Measurements from ENCODE around the gene TMUB1.

Gene TMUB1

DNA sequence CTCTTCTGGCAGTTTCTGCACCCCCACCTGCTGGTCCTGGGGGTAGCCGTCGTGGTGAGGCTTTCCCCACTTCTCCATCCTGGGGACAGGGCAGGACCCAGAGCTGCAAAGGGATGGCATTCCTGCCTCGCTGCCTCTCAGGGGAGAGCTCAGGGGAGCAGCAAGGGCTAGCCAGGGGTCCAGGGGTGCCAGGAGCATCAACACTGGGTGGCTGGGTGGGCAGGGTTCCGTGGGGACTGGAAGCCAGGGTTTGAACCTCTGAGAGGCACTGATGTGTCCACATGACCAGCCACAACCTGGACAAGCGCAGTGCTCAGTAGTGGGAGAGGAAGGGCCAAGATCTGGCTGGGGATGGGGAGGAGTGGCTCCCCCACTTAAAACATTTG lies 49.4 kb downstream of the TMUB1 start:
- no peak for DNase-seq (ENCODE audit: low read depth, low spot score)

DNA sequence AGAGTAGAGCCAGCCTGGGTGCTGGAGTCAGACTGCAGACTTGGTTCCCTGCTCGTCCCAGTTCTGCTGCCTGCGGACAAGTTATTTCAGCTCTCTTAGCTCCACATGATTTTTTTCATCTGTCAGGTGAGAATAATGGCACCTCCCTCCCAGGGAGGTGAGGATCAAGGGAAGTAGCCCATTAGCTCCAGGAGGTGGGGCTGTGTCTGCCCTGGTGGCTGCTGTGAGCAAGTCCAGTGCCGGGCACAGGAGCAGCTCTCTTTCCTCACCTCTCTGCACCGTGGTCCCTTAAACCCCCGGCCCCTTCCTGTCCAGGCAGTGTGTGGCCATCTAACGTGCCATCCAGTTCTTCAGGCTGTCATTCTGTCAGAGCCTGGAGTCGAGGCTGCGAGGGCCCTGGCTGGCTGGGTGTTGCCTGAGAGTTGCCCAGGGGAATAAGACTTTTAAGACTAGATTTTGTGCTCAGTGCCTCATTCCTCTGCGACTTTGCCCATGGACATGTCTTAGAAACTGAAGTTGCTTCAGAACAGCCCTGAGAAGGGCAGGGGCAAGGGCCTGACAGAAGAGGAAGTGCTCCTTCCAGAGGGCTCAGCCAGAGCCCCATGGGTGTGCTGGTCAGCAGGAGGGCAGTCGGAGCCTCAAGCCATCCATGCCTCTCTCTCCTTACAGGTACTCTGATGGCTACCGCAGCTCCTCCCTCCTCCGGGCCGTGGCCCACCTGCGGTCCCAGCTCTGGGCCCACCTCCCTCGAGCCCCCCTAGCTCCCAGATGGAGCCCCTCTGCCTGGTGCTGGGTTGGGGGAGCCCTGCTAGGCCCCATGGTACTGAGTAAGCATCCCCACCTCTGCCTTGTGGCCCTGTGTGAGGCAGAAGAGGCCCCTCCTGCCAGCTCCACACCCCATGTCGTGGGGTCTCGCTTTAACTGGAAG lies 50.1 kb downstream of the TMUB1 start:
- DNase-seq (ENCODE audit: low read depth, low spot score) = no peak

Data from smooth muscle cell of the brain vasculature (primary cell).